SK-N-SH (cell line): Measurements from ENCODE around the gene GRK3. TPM values are rescaled to one million over a fixed set of nuclear protein-coding genes. Genes with fewer than 3 reads are reported as not detected.

Source experiments
- CTCF ChIA-PET: fragments of 300-600, 350-600 bp; formaldehyde crosslinking; extraction: SDS; loops from one replicate; lab custom pipeline; 2021; lab: Yijun Ruan, JAX
- POLR2A ChIA-PET: fragments of 350-600 bp; sonication (Branson Sonifier 250); formaldehyde crosslinking; extraction: SDS; loops from one replicate; lab custom pipeline; 2020; ENCODE audit warnings: antibody characterized with exemption, inconsistent platforms; lab: Yijun Ruan, JAX
- DNase-seq: peaks from one replicate; pipeline ENCODE4 v3.0.0; 2012
- H2AFZ ChIP-seq: fragments of 200-600 bp; sonication (generic); 2 replicates; pipeline ENCODE4 v1.8.1; 2016; ENCODE audit warnings: antibody characterized with exemption, mild to moderate bottlenecking, low read depth
- H3F3A ChIP-seq: fragments of 200-600 bp; sonication (generic); replicated peaks from 2 replicates; pipeline ENCODE3; 2016; ENCODE audit warnings: antibody characterized with exemption, mild to moderate bottlenecking; ENCODE audit not compliant: insufficient read depth
- H3K27ac ChIP-seq, 2 experiments: fragments of 200-500 bp in 1 of 2; fragments of 200-600 bp in 1 of 2; sonication (Bioruptor generic) in 1 of 2; sonication (generic), shearing (Covaris generic) in 1 of 2; 2 replicates each; pipeline versions ENCODE4 v1.5.1 to v1.6.1; 2014 to 2016; ENCODE audit warnings: low read depth in 2 of 2, inconsistent platforms in 1 of 2, low read length in 1 of 2, mild to moderate bottlenecking in 1 of 2, mixed read lengths in 1 of 2
- H3K27me3 ChIP-seq: fragments of 200-600 bp; sonication (generic), shearing (Covaris generic); 2 replicates; pipeline ENCODE4 v1.6.1; 2016; ENCODE audit warnings: mixed run types; ENCODE audit not compliant: insufficient read depth
- H3K36me3 ChIP-seq, 2 experiments: fragments of 200-500 bp in 1 of 2; fragments of 200-600 bp in 1 of 2; sonication (Bioruptor generic) in 1 of 2; sonication (generic) in 1 of 2; replicated peaks in 1 of 2; 2 replicates each; pipeline versions ENCODE3 to v1.5.1; 2014 to 2016; ENCODE audit warnings: low read length in 1 of 2, mild to moderate bottlenecking in 1 of 2; ENCODE audit not compliant: insufficient read depth in 2 of 2, control insufficient read depth in 1 of 2
- H3K4me1 ChIP-seq, 2 experiments: fragments of 200-500 bp in 1 of 2; fragments of 200-600 bp in 1 of 2; sonication (Bioruptor generic) in 1 of 2; sonication (generic), shearing (Covaris generic) in 1 of 2; 2 replicates each; pipeline versions ENCODE4 v1.5.1 to v1.6.1; 2014 to 2016; ENCODE audit warnings: low read depth in 1 of 2, low read length in 1 of 2, mixed run types in 1 of 2; ENCODE audit not compliant: insufficient read depth in 2 of 2, control insufficient read depth in 1 of 2
- H3K4me2 ChIP-seq: fragments of 200-600 bp; sonication (generic), shearing (Covaris generic); 2 replicates; pipeline ENCODE4 v1.6.1; 2017; ENCODE audit warnings: mixed run types
- H3K4me3 ChIP-seq, 2 experiments: fragments of 200-500 bp in 1 of 2; fragments of 200-600 bp in 1 of 2; sonication (Bioruptor generic) in 1 of 2; sonication (generic), shearing (Covaris generic) in 1 of 2; 2 replicates each; pipeline versions ENCODE4 v1.5.1 to v1.8.1; 2014 to 2016; ENCODE audit warnings: low read depth in 2 of 2, inconsistent platforms in 1 of 2, low read length in 1 of 2, mild to moderate bottlenecking in 1 of 2, mixed read lengths in 1 of 2, moderate library complexity in 1 of 2
- H3K79me2 ChIP-seq: fragments of 200-600 bp; sonication (generic); 2 replicates; pipeline ENCODE4 v1.8.1; 2017; ENCODE audit warnings: mild to moderate bottlenecking; ENCODE audit not compliant: insufficient read depth
- H3K9ac ChIP-seq: fragments of 200-600 bp; sonication (generic); 2 replicates; pipeline ENCODE4 v1.6.1; 2017; ENCODE audit warnings: mixed run types
- H3K9me2 ChIP-seq: fragments of 200-600 bp; sonication (generic); 2 replicates; pipeline ENCODE4 v1.6.1; 2017; ENCODE audit warnings: mixed run types
- H3K9me3 ChIP-seq: fragments of 200-600 bp; sonication (generic); 2 replicates; pipeline ENCODE4 v1.6.1; 2017; ENCODE audit warnings: mixed run types, mild to moderate bottlenecking, moderate library complexity
- H4K20me1 ChIP-seq: fragments of 200-600 bp; sonication (generic); 2 replicates; pipeline ENCODE4 v1.6.1; 2017; ENCODE audit warnings: mild to moderate bottlenecking, mixed run types; ENCODE audit not compliant: insufficient read depth
- ELF1 ChIP-seq: IDR thresholded peaks from 2 replicates; pipeline ENCODE4 v1.4.0; 2012
- EP300 ChIP-seq, 2 experiments: IDR thresholded peaks; 2 replicates each; pipeline versions ENCODE4 v1.4.0 to v1.6.1; 2012; ENCODE audit warnings: borderline replicate concordance in 1 of 2, low read depth in 1 of 2, low read length in 1 of 2
- RAD21 ChIP-seq: IDR thresholded peaks from 2 replicates; pipeline ENCODE4 v1.6.1; 2012; ENCODE audit warnings: mild to moderate bottlenecking, low read length
- RFX5 ChIP-seq: IDR thresholded peaks from 2 replicates; pipeline ENCODE4 v1.6.1; 2012; ENCODE audit warnings: mild to moderate bottlenecking, improper control_type of control experiment, low read length
- TAF1 ChIP-seq: IDR thresholded peaks from 2 replicates; pipeline ENCODE4 v1.6.1; 2012; ENCODE audit warnings: low read depth, mild to moderate bottlenecking, low read length, moderate library complexity, borderline replicate concordance
- TEAD4 ChIP-seq: IDR thresholded peaks from 2 replicates; pipeline ENCODE4 v1.4.0; 2012; ENCODE audit warnings: mild to moderate bottlenecking, borderline replicate concordance; ENCODE audit not compliant: insufficient read depth
- WGBS: methylation state at CpG from one replicate; pipeline ENCODE4 v1.1.6; 2017; ENCODE audit warnings: low lambda C conversion rate; 5-methylcytosine and 5-hydroxymethylcytosine counted together
- polyA plus RNA-seq, 3 experiments: library from polyadenylated mRNA; depleted of rRNA; stranded (reverse); fragments of >200 nt; gene quantifications; 2 replicates each; pipeline ENCODE4 v1.2.3, GENCODE V29; 2012
- TF ChIP-seq, protein P1 (sequence below): IDR thresholded peaks from 2 replicates; pipeline ENCODE4 v1.6.1; 2012; ENCODE audit warnings: mild to moderate bottlenecking, low read depth, low read length, moderate library complexity
- TF ChIP-seq, protein P2 (sequence below): fragments of 200-600 bp; sonication (generic); IDR thresholded peaks from 2 replicates; pipeline ENCODE4 v1.6.1; 2017; ENCODE audit warnings: antibody characterized with exemption, mild to moderate bottlenecking, moderate library complexity
- TF ChIP-seq, protein P3 (sequence below): IDR thresholded peaks from 2 replicates; pipeline ENCODE4 v1.4.0; 2012; ENCODE audit warnings: low read depth, borderline replicate concordance
- TF ChIP-seq, protein P4 (sequence below): fragments of 150-350 bp; IDR thresholded peaks from 2 replicates; pipeline ENCODE4 v1.6.1; 2017; ENCODE audit warnings: antibody characterized with exemption, low read length, low read depth, borderline replicate concordance

Gene GRK3
- polyA plus RNA-seq, 1 of the 3 experiments (the other 2 are of a cell fraction), result 1.3 TPM

DNA sequence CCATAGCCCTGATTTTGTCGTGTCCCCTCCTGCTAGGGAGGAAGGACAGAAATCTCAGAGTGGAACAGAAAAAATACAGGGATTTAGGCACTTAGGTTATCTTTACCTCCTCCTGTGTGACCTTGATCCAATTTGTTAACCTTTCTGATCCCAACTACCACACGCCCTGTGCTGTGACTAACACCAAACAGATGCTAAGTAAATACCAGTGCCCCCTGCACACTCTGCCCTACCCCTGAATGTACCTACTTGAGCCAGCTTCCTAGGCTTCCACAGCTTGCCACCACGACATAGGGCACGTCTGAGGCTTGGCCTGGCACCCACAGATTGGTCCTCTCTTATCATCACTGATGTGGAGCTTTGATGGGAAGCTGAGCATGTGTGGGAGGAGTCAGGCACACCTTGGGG, 186.7 kb downstream of the GRK3 start:
- Histone ChIP-seq H3K9me3 (no peaks in the 10 kb centered on the region), H3K36me3 (no peaks in the 10 kb centered on the region), H4K20me1 (no peaks in the 10 kb centered on the region), H3K4me2 (no peak overlapping the region), H3K9ac (no peak overlapping the region), H3K9me2 (no peaks in the 10 kb centered on the region), H3K4me3 (no peak overlapping the region), H3K4me1 (peaks cover 5 to 39% of the 10 kb centered on the region in 2 experiments; a peak in 3 of 4 replicates), H3K27ac (no peak overlapping the region), H3F3A (peaks cover 5% of the 10 kb centered on the region), H2AFZ (no peak overlapping the region), H3K79me2 (no peaks in the 10 kb centered on the region), H3K27me3 (no peaks in the 10 kb centered on the region)
- DNase-seq, result no peak
- no peak for TF ChIP-seq TAF1
- TF ChIP-seq EP300 (IDR thresholded peaks at IDR 0.05; ENCODE audit: borderline replicate concordance in 1 of 2, low read depth in 1 of 2, low read length in 1 of 2), result no peak
- TF ChIP-seq TEAD4, result no peak
- TF ChIP-seq, protein P1, sequence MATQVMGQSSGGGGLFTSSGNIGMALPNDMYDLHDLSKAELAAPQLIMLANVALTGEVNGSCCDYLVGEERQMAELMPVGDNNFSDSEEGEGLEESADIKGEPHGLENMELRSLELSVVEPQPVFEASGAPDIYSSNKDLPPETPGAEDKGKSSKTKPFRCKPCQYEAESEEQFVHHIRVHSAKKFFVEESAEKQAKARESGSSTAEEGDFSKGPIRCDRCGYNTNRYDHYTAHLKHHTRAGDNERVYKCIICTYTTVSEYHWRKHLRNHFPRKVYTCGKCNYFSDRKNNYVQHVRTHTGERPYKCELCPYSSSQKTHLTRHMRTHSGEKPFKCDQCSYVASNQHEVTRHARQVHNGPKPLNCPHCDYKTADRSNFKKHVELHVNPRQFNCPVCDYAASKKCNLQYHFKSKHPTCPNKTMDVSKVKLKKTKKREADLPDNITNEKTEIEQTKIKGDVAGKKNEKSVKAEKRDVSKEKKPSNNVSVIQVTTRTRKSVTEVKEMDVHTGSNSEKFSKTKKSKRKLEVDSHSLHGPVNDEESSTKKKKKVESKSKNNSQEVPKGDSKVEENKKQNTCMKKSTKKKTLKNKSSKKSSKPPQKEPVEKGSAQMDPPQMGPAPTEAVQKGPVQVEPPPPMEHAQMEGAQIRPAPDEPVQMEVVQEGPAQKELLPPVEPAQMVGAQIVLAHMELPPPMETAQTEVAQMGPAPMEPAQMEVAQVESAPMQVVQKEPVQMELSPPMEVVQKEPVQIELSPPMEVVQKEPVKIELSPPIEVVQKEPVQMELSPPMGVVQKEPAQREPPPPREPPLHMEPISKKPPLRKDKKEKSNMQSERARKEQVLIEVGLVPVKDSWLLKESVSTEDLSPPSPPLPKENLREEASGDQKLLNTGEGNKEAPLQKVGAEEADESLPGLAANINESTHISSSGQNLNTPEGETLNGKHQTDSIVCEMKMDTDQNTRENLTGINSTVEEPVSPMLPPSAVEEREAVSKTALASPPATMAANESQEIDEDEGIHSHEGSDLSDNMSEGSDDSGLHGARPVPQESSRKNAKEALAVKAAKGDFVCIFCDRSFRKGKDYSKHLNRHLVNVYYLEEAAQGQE, result no peak
- TF ChIP-seq, protein P2, sequence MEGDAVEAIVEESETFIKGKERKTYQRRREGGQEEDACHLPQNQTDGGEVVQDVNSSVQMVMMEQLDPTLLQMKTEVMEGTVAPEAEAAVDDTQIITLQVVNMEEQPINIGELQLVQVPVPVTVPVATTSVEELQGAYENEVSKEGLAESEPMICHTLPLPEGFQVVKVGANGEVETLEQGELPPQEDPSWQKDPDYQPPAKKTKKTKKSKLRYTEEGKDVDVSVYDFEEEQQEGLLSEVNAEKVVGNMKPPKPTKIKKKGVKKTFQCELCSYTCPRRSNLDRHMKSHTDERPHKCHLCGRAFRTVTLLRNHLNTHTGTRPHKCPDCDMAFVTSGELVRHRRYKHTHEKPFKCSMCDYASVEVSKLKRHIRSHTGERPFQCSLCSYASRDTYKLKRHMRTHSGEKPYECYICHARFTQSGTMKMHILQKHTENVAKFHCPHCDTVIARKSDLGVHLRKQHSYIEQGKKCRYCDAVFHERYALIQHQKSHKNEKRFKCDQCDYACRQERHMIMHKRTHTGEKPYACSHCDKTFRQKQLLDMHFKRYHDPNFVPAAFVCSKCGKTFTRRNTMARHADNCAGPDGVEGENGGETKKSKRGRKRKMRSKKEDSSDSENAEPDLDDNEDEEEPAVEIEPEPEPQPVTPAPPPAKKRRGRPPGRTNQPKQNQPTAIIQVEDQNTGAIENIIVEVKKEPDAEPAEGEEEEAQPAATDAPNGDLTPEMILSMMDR, result no peak
- TF ChIP-seq, protein P3, sequence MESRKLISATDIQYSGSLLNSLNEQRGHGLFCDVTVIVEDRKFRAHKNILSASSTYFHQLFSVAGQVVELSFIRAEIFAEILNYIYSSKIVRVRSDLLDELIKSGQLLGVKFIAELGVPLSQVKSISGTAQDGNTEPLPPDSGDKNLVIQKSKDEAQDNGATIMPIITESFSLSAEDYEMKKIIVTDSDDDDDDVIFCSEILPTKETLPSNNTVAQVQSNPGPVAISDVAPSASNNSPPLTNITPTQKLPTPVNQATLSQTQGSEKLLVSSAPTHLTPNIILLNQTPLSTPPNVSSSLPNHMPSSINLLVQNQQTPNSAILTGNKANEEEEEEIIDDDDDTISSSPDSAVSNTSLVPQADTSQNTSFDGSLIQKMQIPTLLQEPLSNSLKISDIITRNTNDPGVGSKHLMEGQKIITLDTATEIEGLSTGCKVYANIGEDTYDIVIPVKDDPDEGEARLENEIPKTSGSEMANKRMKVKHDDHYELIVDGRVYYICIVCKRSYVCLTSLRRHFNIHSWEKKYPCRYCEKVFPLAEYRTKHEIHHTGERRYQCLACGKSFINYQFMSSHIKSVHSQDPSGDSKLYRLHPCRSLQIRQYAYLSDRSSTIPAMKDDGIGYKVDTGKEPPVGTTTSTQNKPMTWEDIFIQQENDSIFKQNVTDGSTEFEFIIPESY, result no peak
- TF ChIP-seq ELF1, result no peak
- no peak for TF ChIP-seq RFX5
- TF ChIP-seq, protein P4, sequence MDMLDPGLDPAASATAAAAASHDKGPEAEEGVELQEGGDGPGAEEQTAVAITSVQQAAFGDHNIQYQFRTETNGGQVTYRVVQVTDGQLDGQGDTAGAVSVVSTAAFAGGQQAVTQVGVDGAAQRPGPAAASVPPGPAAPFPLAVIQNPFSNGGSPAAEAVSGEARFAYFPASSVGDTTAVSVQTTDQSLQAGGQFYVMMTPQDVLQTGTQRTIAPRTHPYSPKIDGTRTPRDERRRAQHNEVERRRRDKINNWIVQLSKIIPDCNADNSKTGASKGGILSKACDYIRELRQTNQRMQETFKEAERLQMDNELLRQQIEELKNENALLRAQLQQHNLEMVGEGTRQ, result no peak
- TF ChIP-seq RAD21, result no peak
- ChIA-PET POLR2A (no interaction called here), CTCF (interaction anchor here (1.5 to 4.7 kb wide), 4 partner anchors 10 to 304 kb away, joined by 3 to 20 read pairs (median 4); no protein-coding TSS in a partner anchor)
- WGBS, result 59% methylated on average over 4 of the region's 4 CpGs
